Panc1 (cell line): Measurements from ENCODE around the gene STKLD1. TPM values are rescaled to one million over a fixed set of nuclear protein-coding genes. Genes with fewer than 3 reads are reported as not detected.

Experiments used
- ATAC-seq: fragments of 200-7000 bp; cut with Tn5 transposase; 2 replicates; pipeline ENCODE4 v1.9.1; 2020; ENCODE audit warnings: mild to moderate bottlenecking, moderate library complexity
- BruUV-seq: library from RNA; stranded (reverse); fragments of 400-500 nt; replicated peaks from 2 replicates; lab custom pipeline; 2021; lab: Mats Ljungman, UMichigan
- CTCF ChIA-PET: fragments of 300-600 bp; sonication (Branson Sonifier 250); formaldehyde crosslinking; loops from one replicate; lab custom pipeline; 2022; ENCODE audit warnings: antibody characterized with exemption; lab: Charles Lee
- POLR2A ChIA-PET: fragments of 300-600 bp; sonication (Branson Sonifier 250); formaldehyde crosslinking; loops from one replicate; lab custom pipeline; 2022; ENCODE audit warnings: antibody characterized with exemption; lab: Charles Lee
- DNase-seq: peaks from one replicate; pipeline ENCODE4 v3.0.0-alpha.2; 2010; ENCODE audit warnings: low read depth, low spot score
- H3K27ac ChIP-seq: 2 replicates; pipeline ENCODE4 v1.5.1; 2011; ENCODE audit warnings: mild to moderate bottlenecking, low read length, inconsistent platforms
- H3K27me3 ChIP-seq: fragments of 200-500 bp; sonication (Bioruptor generic); 2 replicates; pipeline ENCODE4 v1.6.0; 2014; ENCODE audit warnings: low read length, inconsistent platforms; ENCODE audit not compliant: control insufficient read depth, insufficient read depth
- H3K36me3 ChIP-seq: fragments of 200-500 bp; sonication (Bioruptor generic); 2 replicates; pipeline ENCODE4 v1.5.1; 2014; ENCODE audit warnings: inconsistent platforms, mild to moderate bottlenecking, low read length, moderate library complexity; ENCODE audit not compliant: control insufficient read depth, insufficient read depth
- H3K4me1 ChIP-seq: 2 replicates; pipeline ENCODE4 v1.5.1; 2011; ENCODE audit warnings: inconsistent platforms, mild to moderate bottlenecking, low read length, moderate library complexity; ENCODE audit not compliant: control insufficient read depth, insufficient read depth
- H3K4me3 ChIP-seq, 2 experiments: 2 replicates each; pipeline ENCODE4 v1.5.1; 2011 to 2012; ENCODE audit warnings: low read depth in 2 of 2, low read length in 2 of 2, mild to moderate bottlenecking in 2 of 2, inconsistent platforms in 1 of 2, moderate library complexity in 1 of 2
- H3K9me3 ChIP-seq: fragments of 200-500 bp; sonication (Bioruptor generic); 2 replicates; pipeline ENCODE4 v1.5.1; 2014; ENCODE audit warnings: low read depth, mild to moderate bottlenecking, inconsistent platforms, low read length, moderate library complexity; ENCODE audit not compliant: control insufficient read depth, insufficient read depth
- POLR2AphosphoS5 ChIP-seq: IDR thresholded peaks from 2 replicates; pipeline ENCODE4 v1.6.1; 2012; ENCODE audit warnings: mild to moderate bottlenecking, low read depth, low read length, moderate library complexity
- SIN3A ChIP-seq: IDR thresholded peaks from 2 replicates; pipeline ENCODE4 v1.6.1; 2012; ENCODE audit warnings: low read depth, mild to moderate bottlenecking, low read length, moderate library complexity, borderline replicate concordance; ENCODE audit not compliant: insufficient read depth
- TCF7L2 ChIP-seq: IDR thresholded peaks from 2 replicates; pipeline ENCODE4 v1.6.1; 2011; ENCODE audit warnings: mild to moderate bottlenecking, low read depth, low read length, inconsistent platforms
- in situ Hi-C: cut with HindIII; loops from 2 replicates; pipeline ENCODE4 v1.10.0; 2016; ENCODE audit warnings: low sequenced_read_pairs, low pct_unique_long_range_greater_than_20kb
- intact Hi-C: fragments of 100-400 bp; cut with micrococcal nuclease; formaldehyde crosslinking; loops from one replicate; pipeline ENCODE4 v1.10.0; 2022; ENCODE audit not compliant: unreplicated experiment
- total RNA-seq: library from RNA; stranded (reverse); gene quantifications from one replicate; pipeline ENCODE4 v1.2.1, GENCODE V29; 2021; ENCODE audit not compliant: unreplicated experiment
- TF ChIP-seq, protein P1 (sequence below): fragments of 450-650 bp; IDR thresholded peaks from 2 replicates; pipeline ENCODE4 v1.5.1; 2017; ENCODE audit warnings: mild to moderate bottlenecking
- TF ChIP-seq, protein P2 (sequence below), 2 experiments: IDR thresholded peaks; 2 replicates each; pipeline ENCODE4 v1.6.1; 2011 to 2012; ENCODE audit warnings: low read depth in 2 of 2, control low read depth in 1 of 2, low read length in 1 of 2, mild to moderate bottlenecking in 1 of 2, moderate library complexity in 1 of 2; ENCODE audit not compliant: insufficient read depth in 1 of 2

STKLD1 gene
- total RNA-seq, 1 experiment from 2014 or later, result 0.74 TPM

DNA sequence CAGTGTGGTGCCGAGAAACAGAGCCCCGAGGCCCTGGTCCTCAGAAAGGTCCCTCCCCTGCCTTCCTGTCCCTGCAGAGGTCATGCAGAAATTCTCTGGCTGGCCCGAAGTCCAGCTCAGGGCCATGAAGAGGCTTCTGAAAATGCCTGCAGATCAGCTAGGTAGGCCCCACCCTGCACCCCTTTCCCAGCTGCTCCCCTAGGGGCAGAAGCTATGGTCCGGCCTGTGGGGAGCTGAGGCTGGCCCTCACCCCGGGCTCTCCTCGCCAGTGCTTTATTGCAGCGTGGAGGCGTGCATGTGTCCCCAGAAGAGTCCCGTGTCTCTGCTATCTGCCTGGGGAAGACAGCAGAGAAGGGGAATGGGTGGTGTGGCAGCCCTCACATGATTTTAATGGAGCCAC lies 21.7 kb downstream of the STKLD1 start:
- no peaks in the 10 kb centered on the region for H3K4me1 ChIP-seq
- no peaks in the 10 kb centered on the region for H3K36me3 ChIP-seq
- no peak overlapping the region for H3K27ac ChIP-seq
- H3K27me3 ChIP-seq, result no peaks in the 10 kb centered on the region
- ChIA-PET POLR2A (no interaction called here), CTCF (no interaction called here)
- TF ChIP-seq, protein P1, sequence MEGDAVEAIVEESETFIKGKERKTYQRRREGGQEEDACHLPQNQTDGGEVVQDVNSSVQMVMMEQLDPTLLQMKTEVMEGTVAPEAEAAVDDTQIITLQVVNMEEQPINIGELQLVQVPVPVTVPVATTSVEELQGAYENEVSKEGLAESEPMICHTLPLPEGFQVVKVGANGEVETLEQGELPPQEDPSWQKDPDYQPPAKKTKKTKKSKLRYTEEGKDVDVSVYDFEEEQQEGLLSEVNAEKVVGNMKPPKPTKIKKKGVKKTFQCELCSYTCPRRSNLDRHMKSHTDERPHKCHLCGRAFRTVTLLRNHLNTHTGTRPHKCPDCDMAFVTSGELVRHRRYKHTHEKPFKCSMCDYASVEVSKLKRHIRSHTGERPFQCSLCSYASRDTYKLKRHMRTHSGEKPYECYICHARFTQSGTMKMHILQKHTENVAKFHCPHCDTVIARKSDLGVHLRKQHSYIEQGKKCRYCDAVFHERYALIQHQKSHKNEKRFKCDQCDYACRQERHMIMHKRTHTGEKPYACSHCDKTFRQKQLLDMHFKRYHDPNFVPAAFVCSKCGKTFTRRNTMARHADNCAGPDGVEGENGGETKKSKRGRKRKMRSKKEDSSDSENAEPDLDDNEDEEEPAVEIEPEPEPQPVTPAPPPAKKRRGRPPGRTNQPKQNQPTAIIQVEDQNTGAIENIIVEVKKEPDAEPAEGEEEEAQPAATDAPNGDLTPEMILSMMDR, result no peak
- TF ChIP-seq TCF7L2 (no peak), POLR2AphosphoS5 (no peak), SIN3A (no peak)
- TF ChIP-seq, protein P2, sequence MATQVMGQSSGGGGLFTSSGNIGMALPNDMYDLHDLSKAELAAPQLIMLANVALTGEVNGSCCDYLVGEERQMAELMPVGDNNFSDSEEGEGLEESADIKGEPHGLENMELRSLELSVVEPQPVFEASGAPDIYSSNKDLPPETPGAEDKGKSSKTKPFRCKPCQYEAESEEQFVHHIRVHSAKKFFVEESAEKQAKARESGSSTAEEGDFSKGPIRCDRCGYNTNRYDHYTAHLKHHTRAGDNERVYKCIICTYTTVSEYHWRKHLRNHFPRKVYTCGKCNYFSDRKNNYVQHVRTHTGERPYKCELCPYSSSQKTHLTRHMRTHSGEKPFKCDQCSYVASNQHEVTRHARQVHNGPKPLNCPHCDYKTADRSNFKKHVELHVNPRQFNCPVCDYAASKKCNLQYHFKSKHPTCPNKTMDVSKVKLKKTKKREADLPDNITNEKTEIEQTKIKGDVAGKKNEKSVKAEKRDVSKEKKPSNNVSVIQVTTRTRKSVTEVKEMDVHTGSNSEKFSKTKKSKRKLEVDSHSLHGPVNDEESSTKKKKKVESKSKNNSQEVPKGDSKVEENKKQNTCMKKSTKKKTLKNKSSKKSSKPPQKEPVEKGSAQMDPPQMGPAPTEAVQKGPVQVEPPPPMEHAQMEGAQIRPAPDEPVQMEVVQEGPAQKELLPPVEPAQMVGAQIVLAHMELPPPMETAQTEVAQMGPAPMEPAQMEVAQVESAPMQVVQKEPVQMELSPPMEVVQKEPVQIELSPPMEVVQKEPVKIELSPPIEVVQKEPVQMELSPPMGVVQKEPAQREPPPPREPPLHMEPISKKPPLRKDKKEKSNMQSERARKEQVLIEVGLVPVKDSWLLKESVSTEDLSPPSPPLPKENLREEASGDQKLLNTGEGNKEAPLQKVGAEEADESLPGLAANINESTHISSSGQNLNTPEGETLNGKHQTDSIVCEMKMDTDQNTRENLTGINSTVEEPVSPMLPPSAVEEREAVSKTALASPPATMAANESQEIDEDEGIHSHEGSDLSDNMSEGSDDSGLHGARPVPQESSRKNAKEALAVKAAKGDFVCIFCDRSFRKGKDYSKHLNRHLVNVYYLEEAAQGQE (IDR thresholded peaks at IDR 0.05; ENCODE audit: insufficient read depth in 1 of 2, low read depth in 2 of 2, low read length in 1 of 2), result no peak
- ATAC-seq (no peak), DNase-seq (no peak)
- no peak overlapping the region for H3K4me3 ChIP-seq
- BruUV-seq, result no TSS peak
- in situ Hi-C loops (no loop called here), intact Hi-C loops (no loop called here)
- no peaks in the 10 kb centered on the region for H3K9me3 ChIP-seq

DNA sequence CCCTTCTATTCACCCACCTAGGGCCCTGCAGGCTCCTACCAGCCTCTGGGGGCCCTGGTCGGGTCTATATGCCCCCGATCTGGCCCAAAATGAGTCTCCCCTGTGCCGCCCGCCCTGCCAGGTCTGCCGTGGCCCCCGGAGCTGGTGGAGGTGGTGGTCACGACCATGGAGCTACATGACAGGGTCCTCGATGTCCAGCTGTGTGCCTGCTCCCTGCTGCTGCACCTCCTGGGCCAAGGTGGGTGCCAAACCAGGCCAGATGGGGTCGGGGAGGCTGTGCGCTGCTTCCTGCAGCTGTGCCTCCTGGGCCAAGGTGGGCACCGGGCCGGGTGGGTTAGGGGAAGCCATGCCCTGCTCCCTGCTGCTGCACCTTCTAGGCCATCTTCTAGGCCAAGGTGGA lies 24.1 kb downstream of the STKLD1 start:
- Histone ChIP-seq H3K4me1 (no peaks in the 10 kb centered on the region), H3K27me3 (no peaks in the 10 kb centered on the region), H3K27ac (no peak overlapping the region), H3K36me3 (no peaks in the 10 kb centered on the region), H3K9me3 (no peaks in the 10 kb centered on the region), H3K4me3 (no peak overlapping the region)
- TF ChIP-seq POLR2AphosphoS5 (no peak), SIN3A (no peak), TCF7L2 (no peak)
- TF ChIP-seq, protein P2 (IDR thresholded peaks at IDR 0.05; ENCODE audit: insufficient read depth in 1 of 2, low read depth in 2 of 2, low read length in 1 of 2), result no peak
- TF ChIP-seq, protein P1, result no peak
- no peak for ATAC-seq
- in situ Hi-C loops, result no loop called here
- BruUV-seq, result no TSS peak
- DNase-seq, result no peak
- CTCF ChIA-PET, result no interaction called here
- intact Hi-C loops, result no loop called here
- POLR2A ChIA-PET, result no interaction called here
